GM12891 (cell line): ENCODE measurements around the gene DLST.

ENCODE experiments used
- PAX5 ChIP-seq: IDR thresholded peaks from 2 replicates; pipeline ENCODE4 v1.6.1; 2011; ENCODE audit warnings: low read length, moderate library complexity, mild to moderate bottlenecking; ENCODE audit not compliant: insufficient read depth, severe bottlenecking
- POLR2A ChIP-seq: IDR thresholded peaks from 2 replicates; pipeline ENCODE4 v1.6.1; 2011; ENCODE audit warnings: low read depth, low read length, control low read depth
- POLR2AphosphoS5 ChIP-seq: IDR thresholded peaks from 2 replicates; pipeline ENCODE4 v1.6.1; 2011; ENCODE audit warnings: low read depth, low read length, control low read depth
- SPI1 ChIP-seq: IDR thresholded peaks from 2 replicates; pipeline ENCODE4 v1.6.1; 2011; ENCODE audit warnings: low read depth, low read length, control low read depth
- TAF1 ChIP-seq: IDR thresholded peaks from 2 replicates; pipeline ENCODE4 v1.6.1; 2011; ENCODE audit warnings: low read depth, low read length, control low read depth

- TF ChIP-seq POLR2A (no peak), POLR2AphosphoS5 (no peak), TAF1 (no peak), SPI1 (no peak), PAX5 (no peak)
Measured at GRCh38 chr14:74891870-74892269, 10.2 kb downstream of the DLST start.
